Stimulated activated naive CD8-positive, alpha-beta T cell treated with anti-CD3 and anti-CD28 coated beads, Interleukin-15, Interleukin-2, amounts not matched to agents 100 ng/mL and 50 ng/mL, for 24 hours (primary cell): ENCODE measurements around the gene APPBP2.
A peak's percentile ranks its signal among the peaks of the same experiment; 100 is the strongest.
"Not testable (repeated sequence)": the region's sequence is repeated elsewhere in the genome, so short reads cannot be mapped to it uniquely, and the experiment has no call there.

Source experiments
- H3K27ac Mint-ChIP-seq: one replicate; pipeline ENCODE4 v1.8.0; 2021; ENCODE audit warnings: mild to moderate bottlenecking, mixed read lengths
- H3K27me3 Mint-ChIP-seq: one replicate; pipeline ENCODE4 v1.8.0; 2021; ENCODE audit warnings: mixed read lengths
- H3K36me3 Mint-ChIP-seq: one replicate; pipeline ENCODE4 v1.8.0; 2021; ENCODE audit warnings: low read depth, mixed read lengths
- H3K4me1 Mint-ChIP-seq: one replicate; pipeline ENCODE4 v1.8.0; 2021; ENCODE audit warnings: low read depth, mixed read lengths
- H3K4me3 Mint-ChIP-seq: one replicate; pipeline ENCODE4 v1.8.0; 2021; ENCODE audit warnings: mild to moderate bottlenecking, mixed read lengths
- H3K9me3 Mint-ChIP-seq: one replicate; pipeline ENCODE4 v1.8.0; 2021; ENCODE audit warnings: mixed read lengths

The APPBP2 gene, protein sequence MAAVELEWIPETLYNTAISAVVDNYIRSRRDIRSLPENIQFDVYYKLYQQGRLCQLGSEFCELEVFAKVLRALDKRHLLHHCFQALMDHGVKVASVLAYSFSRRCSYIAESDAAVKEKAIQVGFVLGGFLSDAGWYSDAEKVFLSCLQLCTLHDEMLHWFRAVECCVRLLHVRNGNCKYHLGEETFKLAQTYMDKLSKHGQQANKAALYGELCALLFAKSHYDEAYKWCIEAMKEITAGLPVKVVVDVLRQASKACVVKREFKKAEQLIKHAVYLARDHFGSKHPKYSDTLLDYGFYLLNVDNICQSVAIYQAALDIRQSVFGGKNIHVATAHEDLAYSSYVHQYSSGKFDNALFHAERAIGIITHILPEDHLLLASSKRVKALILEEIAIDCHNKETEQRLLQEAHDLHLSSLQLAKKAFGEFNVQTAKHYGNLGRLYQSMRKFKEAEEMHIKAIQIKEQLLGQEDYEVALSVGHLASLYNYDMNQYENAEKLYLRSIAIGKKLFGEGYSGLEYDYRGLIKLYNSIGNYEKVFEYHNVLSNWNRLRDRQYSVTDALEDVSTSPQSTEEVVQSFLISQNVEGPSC

GRCh38 chr17:60525685-60526514 lies at the start of gene APPBP2:
Gene APPBP2, minus strand, starts transcription at chr17:60526242. Its CDS starts 311 bp downstream, at chr17:60525931.
- H3K4me1 Mint-ChIP-seq: peaks cover 41% of the 10 kb centered on the region
- no peaks in the 10 kb centered on the region for H3K27me3 Mint-ChIP-seq

GRCh38 chr17:60573236-60574051 lies 47.4 kb upstream of the APPBP2 start:
- H3K27me3 Mint-ChIP-seq: peaks cover 13% of the 10 kb centered on the region
- H3K27ac Mint-ChIP-seq: no peak overlapping the region
- peaks cover 4% of the 10 kb centered on the region for H3K4me1 Mint-ChIP-seq
- H3K9me3 Mint-ChIP-seq: no peaks in the 10 kb centered on the region
- no peak overlapping the region for H3K4me3 Mint-ChIP-seq
- H3K36me3 Mint-ChIP-seq: no peaks in the 10 kb centered on the region

More at GRCh38 chr17:60525685-60526514, at the start of gene APPBP2:
- Mint-ChIP-seq H3K27ac (peak within 1 kb of the TSS; percentile 98), H3K4me3 (peak within 1 kb of the TSS; percentile 99), H3K36me3 (peaks cover 2% of the 10 kb centered on the region), H3K9me3 (no peaks in the 10 kb centered on the region)

- Mint-ChIP-seq H3K9me3 (no peaks in the 10 kb centered on the region), H3K27ac (no peak overlapping the region), H3K36me3 (no peaks in the 10 kb centered on the region), H3K4me1 (no peaks in the 10 kb centered on the region), H3K27me3 (no peaks in the 10 kb centered on the region), H3K4me3 (no peak overlapping the region)
Observed at GRCh38 chr17:60565233-60565632, 39.2 kb upstream of the APPBP2 start.

DNA sequence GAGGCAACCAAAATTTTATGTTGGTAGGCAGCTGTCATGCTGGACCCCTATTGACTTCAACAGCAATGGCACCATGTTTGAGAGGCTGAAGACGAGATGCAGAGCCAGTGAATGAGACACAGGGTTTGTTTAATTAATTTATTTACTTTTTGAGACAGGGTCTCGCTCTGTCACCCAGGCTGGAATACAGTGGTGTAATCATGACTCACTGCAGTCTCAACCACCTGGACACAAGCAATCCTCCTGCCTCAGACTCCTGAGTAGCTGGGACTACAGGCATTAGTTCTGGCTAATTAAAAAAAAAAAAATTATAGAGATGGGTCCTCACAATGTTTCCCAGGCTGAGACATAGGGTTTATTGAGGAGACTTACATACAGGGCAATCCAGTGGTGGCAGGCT lies 37.7 kb upstream of the APPBP2 start:
- Mint-ChIP-seq H3K27me3 (no peaks in the 10 kb centered on the region), H3K4me1 (no peaks in the 10 kb centered on the region), H3K36me3 (no peaks in the 10 kb centered on the region), H3K9me3 (no peaks in the 10 kb centered on the region), H3K4me3 (no peak overlapping the region), H3K27ac (no peak overlapping the region)

GRCh38 chr17:60562421-60562820 lies 36.4 kb upstream of the APPBP2 start:
- Mint-ChIP-seq H3K27me3 (no peaks in the 10 kb centered on the region), H3K4me3 (no peak overlapping the region), H3K36me3 (no peaks in the 10 kb centered on the region), H3K27ac (no peak overlapping the region), H3K9me3 (peaks cover 9% of the 10 kb centered on the region), H3K4me1 (no peaks in the 10 kb centered on the region)

DNA sequence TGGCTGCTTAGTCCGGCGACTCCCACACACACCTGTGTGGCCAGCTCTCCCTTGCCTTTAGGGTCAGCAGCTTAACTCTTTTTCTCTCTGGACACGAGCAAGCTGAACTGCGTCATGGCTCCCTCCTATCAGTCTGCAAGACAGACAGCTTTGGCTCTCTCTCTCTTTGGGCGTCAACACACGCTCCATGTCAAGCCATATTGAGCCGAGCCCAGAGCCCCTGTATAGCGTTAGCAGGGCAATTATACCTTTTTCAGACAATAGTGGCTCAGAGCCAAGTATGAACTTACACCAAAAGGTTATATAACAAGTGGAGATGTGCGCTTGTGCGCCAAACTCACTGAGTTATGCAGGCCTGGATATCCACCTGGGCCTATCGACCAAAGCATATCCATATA lies 34.8 kb upstream of the APPBP2 start:
- Mint-ChIP-seq H3K27me3 (no peaks in the 10 kb centered on the region), H3K9me3 (peaks cover 12% of the 10 kb centered on the region), H3K36me3 (no peaks in the 10 kb centered on the region), H3K27ac (no peak overlapping the region), H3K4me1 (no peaks in the 10 kb centered on the region), H3K4me3 (no peak overlapping the region)

DNA sequence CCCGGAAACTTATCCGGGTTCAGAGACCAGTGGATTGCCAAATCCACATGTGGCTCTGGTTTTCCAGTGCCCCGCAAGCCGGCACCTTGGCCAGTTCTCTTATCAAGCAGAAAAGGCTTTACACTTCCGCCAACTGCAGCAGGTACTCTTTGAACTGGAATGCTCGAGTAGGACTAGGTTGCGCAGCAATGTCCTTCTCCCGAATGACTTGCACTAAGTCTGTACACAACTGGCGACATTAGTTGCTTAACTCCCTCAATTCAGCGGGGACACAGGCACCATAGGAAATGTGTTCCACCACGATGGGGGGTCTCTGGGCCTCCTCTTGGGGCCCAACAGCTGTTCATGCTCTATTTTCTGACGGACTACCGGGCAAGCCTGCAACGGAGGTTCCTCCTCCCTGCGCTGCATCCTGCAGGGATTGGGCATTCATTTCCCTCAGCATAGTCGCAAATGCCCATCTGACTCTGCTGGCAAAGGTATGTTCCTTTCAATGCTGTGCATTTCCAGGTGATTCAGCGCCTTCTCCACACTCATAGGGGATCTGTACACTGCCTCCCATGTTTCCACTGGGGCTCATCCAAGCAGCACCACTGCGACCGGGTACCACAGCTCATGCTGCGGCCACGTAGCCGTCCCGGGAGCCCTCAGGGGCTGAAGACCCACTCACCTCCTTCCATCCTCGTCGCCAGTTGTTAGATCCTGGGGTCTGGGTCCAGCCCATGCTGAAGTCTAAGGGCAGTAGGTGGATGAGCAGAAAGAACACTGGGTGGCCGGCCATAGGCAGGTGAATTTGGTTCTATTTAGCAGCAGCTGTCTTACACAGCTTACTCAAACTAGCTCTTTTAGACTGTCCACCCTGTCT lies 34.2 kb upstream of the APPBP2 start:
- Mint-ChIP-seq H3K27me3 (no peaks in the 10 kb centered on the region), H3K27ac (no peak overlapping the region), H3K4me3 (no peak overlapping the region), H3K36me3 (no peaks in the 10 kb centered on the region), H3K4me1 (no peaks in the 10 kb centered on the region), H3K9me3 (peaks cover 12% of the 10 kb centered on the region)

GRCh38 chr17:60559659-60559994 lies 33.6 kb upstream of the APPBP2 start:
- Mint-ChIP-seq H3K27me3 (no peaks in the 10 kb centered on the region), H3K27ac (no peak overlapping the region), H3K36me3 (no peaks in the 10 kb centered on the region), H3K4me3 (no peak overlapping the region), H3K4me1 (no peaks in the 10 kb centered on the region), H3K9me3 (peaks cover 12% of the 10 kb centered on the region)

DNA sequence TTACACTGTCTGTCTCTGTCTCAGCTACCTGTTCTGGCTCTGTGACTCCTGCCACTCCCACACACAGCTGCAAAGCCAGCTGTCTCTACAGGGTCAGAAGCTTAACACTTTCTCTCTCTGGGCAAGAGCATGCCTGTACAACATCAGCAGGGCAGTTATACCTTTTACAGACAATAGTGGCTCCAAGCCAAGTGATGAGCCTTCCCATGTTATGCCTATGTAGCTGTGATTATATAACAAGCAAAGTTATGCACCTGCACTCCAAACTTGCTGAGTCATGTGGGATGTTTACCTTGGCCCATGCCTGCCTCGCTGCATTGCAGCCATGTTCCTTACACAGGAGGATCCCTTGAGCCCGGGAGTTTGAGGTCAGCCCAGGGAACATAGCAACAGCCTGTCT lies 31.8 kb upstream of the APPBP2 start:
- Mint-ChIP-seq H3K9me3 (peaks cover 15% of the 10 kb centered on the region), H3K4me3 (no peak overlapping the region), H3K36me3 (no peaks in the 10 kb centered on the region), H3K27me3 (no peaks in the 10 kb centered on the region), H3K4me1 (no peaks in the 10 kb centered on the region), H3K27ac (no peak overlapping the region)

DNA sequence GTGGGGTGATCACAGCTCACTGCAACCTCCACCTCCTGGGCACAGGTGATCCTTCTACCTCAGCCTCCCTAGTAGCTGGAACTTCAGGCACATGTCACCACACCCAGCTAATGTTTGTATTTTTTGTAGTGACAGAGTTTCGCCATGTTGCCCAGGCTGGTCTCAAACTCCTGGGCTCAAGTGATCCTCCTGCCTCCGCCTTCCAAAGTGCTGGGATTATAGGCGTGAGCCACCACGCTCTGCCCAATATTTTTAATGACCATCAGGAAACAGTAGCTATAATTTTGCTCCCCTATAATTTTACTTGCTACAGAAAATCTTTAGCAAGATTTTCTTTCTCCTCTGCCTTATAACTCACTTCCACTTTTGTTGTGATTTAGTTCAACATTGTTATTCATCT lies 29.7 kb upstream of the APPBP2 start:
- Mint-ChIP-seq H3K36me3 (no peaks in the 10 kb centered on the region), H3K27ac (no peak overlapping the region), H3K9me3 (peaks cover 16% of the 10 kb centered on the region), H3K4me3 (no peak overlapping the region), H3K4me1 (no peaks in the 10 kb centered on the region), H3K27me3 (no peaks in the 10 kb centered on the region)

DNA sequence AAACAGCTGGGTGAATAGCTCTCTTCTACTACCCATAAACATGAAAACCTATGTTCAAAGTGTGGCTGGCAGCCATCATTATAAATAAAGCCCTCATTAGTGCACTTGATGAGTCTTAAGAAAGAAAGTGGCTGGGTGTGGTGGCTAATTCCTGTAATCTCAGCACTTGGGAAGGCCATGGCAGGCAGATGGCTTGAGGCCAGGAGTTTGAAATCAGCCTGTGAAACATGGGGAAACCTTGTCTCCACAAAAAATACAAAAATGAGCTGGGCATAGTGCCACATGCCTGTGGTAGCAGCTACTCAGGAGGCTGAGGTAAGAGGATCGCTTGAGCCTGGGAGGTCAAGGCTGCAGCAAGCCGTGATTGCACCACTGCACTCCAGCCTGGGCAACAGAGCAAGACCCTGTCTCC lies 28.3 kb upstream of the APPBP2 start:
- peaks cover 16% of the 10 kb centered on the region for H3K9me3 Mint-ChIP-seq
- H3K4me3 Mint-ChIP-seq: no peak overlapping the region
- no peaks in the 10 kb centered on the region for H3K27me3 Mint-ChIP-seq
- no peaks in the 10 kb centered on the region for H3K36me3 Mint-ChIP-seq
- no peak overlapping the region for H3K27ac Mint-ChIP-seq
- no peaks in the 10 kb centered on the region for H3K4me1 Mint-ChIP-seq

DNA sequence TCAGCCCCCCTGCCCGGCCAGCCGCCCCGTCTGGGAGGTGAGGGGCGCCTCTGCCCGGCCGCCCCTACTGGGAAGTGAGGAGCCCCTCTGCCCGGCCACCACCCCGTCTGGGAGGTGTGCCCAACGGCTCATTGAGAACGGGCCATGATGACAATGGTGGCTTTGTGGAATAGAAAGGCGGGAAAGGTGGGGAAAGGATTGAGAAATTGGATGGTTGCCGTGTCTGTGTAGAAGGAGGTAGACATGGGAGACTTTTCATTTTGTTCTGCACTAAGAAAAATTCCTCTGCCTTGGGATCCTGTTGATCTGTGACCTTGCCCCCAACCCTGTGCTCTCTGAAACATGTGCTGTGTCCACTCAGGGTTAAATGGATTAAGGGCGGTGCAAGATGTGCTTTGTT lies 26.2 kb upstream of the APPBP2 start:
- not testable (repeated sequence) for H3K9me3 Mint-ChIP-seq, H3K27me3 Mint-ChIP-seq, H3K4me3 Mint-ChIP-seq, H3K4me1 Mint-ChIP-seq, H3K27ac Mint-ChIP-seq, H3K36me3 Mint-ChIP-seq

- peaks cover 4% of the 10 kb centered on the region for H3K9me3 Mint-ChIP-seq
- H3K4me3 Mint-ChIP-seq: no peak overlapping the region
- H3K27me3 Mint-ChIP-seq: no peaks in the 10 kb centered on the region
- H3K27ac Mint-ChIP-seq: no peak overlapping the region
- no peaks in the 10 kb centered on the region for H3K4me1 Mint-ChIP-seq
- no peaks in the 10 kb centered on the region for H3K36me3 Mint-ChIP-seq
Observed at GRCh38 chr17:60548990-60549389, 22.9 kb upstream of the APPBP2 start.
